Neural progenitor cell (in vitro differentiated cells): ENCODE results near the gene EHMT1. TPM values are rescaled to one million over a fixed set of nuclear protein-coding genes. Genes with fewer than 3 reads are reported as not detected.

Experiments
- DNase-seq: peaks from one replicate; pipeline ENCODE4 v3.0.0-alpha.2; 2016; ENCODE audit warnings: low spot score
- H2AFZ ChIP-seq: fragments of 200-600 bp; sonication (generic); replicated peaks from 2 replicates; pipeline ENCODE4 v1.6.1; 2016; ENCODE audit warnings: antibody characterized with exemption
- H3F3A ChIP-seq: fragments of 200-600 bp; sonication (generic); 2 replicates; pipeline ENCODE4 v1.6.1; 2016; ENCODE audit warnings: antibody characterized with exemption, low read depth
- H3K27ac ChIP-seq: fragments of 200-600 bp; sonication (generic); 2 replicates; pipeline ENCODE4 v1.5.1; 2016; ENCODE audit warnings: mild to moderate bottlenecking
- H3K27me3 ChIP-seq: fragments of 200-600 bp; sonication (generic); 2 replicates; pipeline ENCODE4 v1.6.1; 2016; ENCODE audit warnings: mild to moderate bottlenecking, moderate library complexity
- H3K36me3 ChIP-seq: fragments of 200-600 bp; sonication (generic); 2 replicates; pipeline ENCODE4 v1.5.1; 2016
- H3K4me1 ChIP-seq: fragments of 200-600 bp; sonication (generic); 2 replicates; pipeline ENCODE4 v1.6.1; 2016; ENCODE audit warnings: mixed run types
- H3K4me2 ChIP-seq: fragments of 200-600 bp; sonication (generic); 2 replicates; pipeline ENCODE4 v1.6.1; 2016
- H3K4me3 ChIP-seq: fragments of 200-600 bp; sonication (generic); 2 replicates; pipeline ENCODE4 v1.5.1; 2016
- H3K79me2 ChIP-seq: fragments of 200-600 bp; sonication (generic); 2 replicates; pipeline ENCODE4 v1.6.1; 2016; ENCODE audit warnings: low read depth
- H3K9ac ChIP-seq: fragments of 200-600 bp; sonication (generic); 2 replicates; pipeline ENCODE4 v1.6.1; 2016
- H3K9me3 ChIP-seq: fragments of 200-600 bp; sonication (generic); 2 replicates; pipeline ENCODE4 v1.5.1; 2016; ENCODE audit warnings: low read depth
- H4K20me1 ChIP-seq: fragments of 200-600 bp; sonication (generic); 2 replicates; pipeline ENCODE4 v1.6.1; 2016; ENCODE audit warnings: low read depth
- H3K27ac Mint-ChIP-seq: 3 replicates; pipeline ENCODE4 v1.8.0; 2021; ENCODE audit warnings: mixed read lengths
- H3K27me3 Mint-ChIP-seq: 2 replicates; pipeline ENCODE4 v1.8.0; 2022; ENCODE audit warnings: low read depth, mild to moderate bottlenecking, inconsistent platforms, moderate library complexity, mixed read lengths; ENCODE audit not compliant: insufficient read depth
- H3K36me3 Mint-ChIP-seq: 3 replicates; pipeline ENCODE4 v1.8.0; 2021; ENCODE audit warnings: mixed read lengths
- H3K4me1 Mint-ChIP-seq: 3 replicates; pipeline ENCODE4 v1.8.0; 2021; ENCODE audit warnings: mixed read lengths
- H3K4me3 Mint-ChIP-seq: 3 replicates; pipeline ENCODE4 v1.8.0; 2021; ENCODE audit warnings: mild to moderate bottlenecking, moderate library complexity, mixed read lengths
- H3K9me3 Mint-ChIP-seq: 3 replicates; pipeline ENCODE4 v1.8.0; 2020; ENCODE audit warnings: mixed read lengths
- CTCF ChIP-seq: fragments of 200-600 bp; sonication (generic); IDR thresholded peaks from 2 replicates; pipeline ENCODE4 v1.5.1; 2017; ENCODE audit warnings: antibody characterized with exemption, mild to moderate bottlenecking
- EZH2 ChIP-seq: fragments of 200-600 bp; sonication (generic); IDR thresholded peaks from 2 replicates; pipeline ENCODE4 v1.6.1; 2017; ENCODE audit warnings: antibody characterized with exemption, mild to moderate bottlenecking, moderate library complexity
- EZH2phosphoT487 ChIP-seq: fragments of 200-600 bp; sonication (generic); IDR thresholded peaks from 2 replicates; pipeline ENCODE4 v1.6.1; 2017; ENCODE audit warnings: antibody characterized with exemption
- total RNA-seq: library from RNA; depleted of rRNA; stranded (reverse); fragments of >200 nt; gene quantifications from 2 replicates; pipeline ENCODE4 v1.2.3, GENCODE V29; 2015; ENCODE audit warnings: low replicate concordance

EHMT1 gene
- total RNA-seq, 1 donor from 2014 or later, result 47.8 TPM

- Mint-ChIP-seq H3K9me3 (no peaks in the 10 kb centered on the region), H3K27me3 (peaks cover 4% of the 10 kb centered on the region), H3K27ac (no peak overlapping the region), H3K4me3 (no peak overlapping the region), H3K4me1 (peaks cover 23% of the 10 kb centered on the region), H3K36me3 (peaks cover 35% of the 10 kb centered on the region)
- H3K4me1 ChIP-seq, result peaks cover 6% of the 10 kb centered on the region
- no peak for DNase-seq
- peaks cover 41% of the 10 kb centered on the region for H4K20me1 ChIP-seq
- no peak overlapping the region for H3K4me2 ChIP-seq
- H3K27ac ChIP-seq, result no peak overlapping the region
- no peaks in the 10 kb centered on the region for H3K9me3 ChIP-seq
- H3K79me2 ChIP-seq, result peaks cover 29% of the 10 kb centered on the region
- TF ChIP-seq CTCF (no peak), EZH2phosphoT487 (no peak), EZH2 (no peak)
- H3K36me3 ChIP-seq, result peaks cover 7% of the 10 kb centered on the region
- H3K9ac ChIP-seq, result no peak overlapping the region
- no peaks in the 10 kb centered on the region for H3K27me3 ChIP-seq
- H3F3A ChIP-seq, result no peaks in the 10 kb centered on the region
- H2AFZ ChIP-seq, result no peak overlapping the region
- H3K4me3 ChIP-seq, result no peak overlapping the region
Measured at GRCh38 chr9:137748311-137748710, 129.5 kb downstream of the EHMT1 start.

GRCh38 chr9:137748741-137749140, 129.9 kb downstream of the EHMT1 start:
- H3K9ac ChIP-seq, result no peak overlapping the region
- no peak overlapping the region for H3K4me3 Mint-ChIP-seq

GRCh38 chr9:137749511-137749910, 130.7 kb downstream of the EHMT1 start:
- Histone ChIP-seq H3K36me3 (peaks cover 7% of the 10 kb centered on the region), H3F3A (no peaks in the 10 kb centered on the region), H3K4me3 (no peak overlapping the region), H2AFZ (no peak overlapping the region), H3K4me1 (peaks cover 6% of the 10 kb centered on the region), H3K9me3 (no peaks in the 10 kb centered on the region), H3K4me2 (no peak overlapping the region), H3K27ac (no peak overlapping the region), H3K79me2 (peaks cover 29% of the 10 kb centered on the region), H4K20me1 (peaks cover 41% of the 10 kb centered on the region), H3K27me3 (no peaks in the 10 kb centered on the region), H3K9ac (no peak overlapping the region)
- Mint-ChIP-seq H3K36me3 (peaks cover 43% of the 10 kb centered on the region), H3K27me3 (peaks cover 6% of the 10 kb centered on the region), H3K27ac (no peak overlapping the region), H3K4me3 (no peak overlapping the region), H3K4me1 (peaks cover 23% of the 10 kb centered on the region), H3K9me3 (peaks cover 4% of the 10 kb centered on the region)
- no peak for DNase-seq
- no peak for TF ChIP-seq EZH2
- TF ChIP-seq CTCF, result no peak
- no peak for TF ChIP-seq EZH2phosphoT487

More at GRCh38 chr9:137748741-137749140, 129.9 kb downstream of the EHMT1 start:
- Histone ChIP-seq H4K20me1 (peaks cover 41% of the 10 kb centered on the region), H3K4me2 (no peak overlapping the region), H3K4me3 (no peak overlapping the region), H3K79me2 (peaks cover 29% of the 10 kb centered on the region), H3K27me3 (no peaks in the 10 kb centered on the region), H2AFZ (no peak overlapping the region), H3K9me3 (no peaks in the 10 kb centered on the region), H3K4me1 (peaks cover 6% of the 10 kb centered on the region), H3K27ac (no peak overlapping the region), H3K36me3 (peaks cover 7% of the 10 kb centered on the region), H3F3A (no peaks in the 10 kb centered on the region)
- H3K36me3 Mint-ChIP-seq, result peaks cover 38% of the 10 kb centered on the region
- no peak overlapping the region for H3K27ac Mint-ChIP-seq
- H3K27me3 Mint-ChIP-seq, result peaks cover 4% of the 10 kb centered on the region
- H3K4me1 Mint-ChIP-seq, result peaks cover 23% of the 10 kb centered on the region
- no peaks in the 10 kb centered on the region for H3K9me3 Mint-ChIP-seq
- DNase-seq, result no peak
- TF ChIP-seq EZH2, result no peak
- no peak for TF ChIP-seq CTCF
- no peak for TF ChIP-seq EZH2phosphoT487
